ENCODE data around the gene HOXA7.
A peak's percentile ranks its signal among the peaks of the same experiment; 100 is the strongest.

DNA sequence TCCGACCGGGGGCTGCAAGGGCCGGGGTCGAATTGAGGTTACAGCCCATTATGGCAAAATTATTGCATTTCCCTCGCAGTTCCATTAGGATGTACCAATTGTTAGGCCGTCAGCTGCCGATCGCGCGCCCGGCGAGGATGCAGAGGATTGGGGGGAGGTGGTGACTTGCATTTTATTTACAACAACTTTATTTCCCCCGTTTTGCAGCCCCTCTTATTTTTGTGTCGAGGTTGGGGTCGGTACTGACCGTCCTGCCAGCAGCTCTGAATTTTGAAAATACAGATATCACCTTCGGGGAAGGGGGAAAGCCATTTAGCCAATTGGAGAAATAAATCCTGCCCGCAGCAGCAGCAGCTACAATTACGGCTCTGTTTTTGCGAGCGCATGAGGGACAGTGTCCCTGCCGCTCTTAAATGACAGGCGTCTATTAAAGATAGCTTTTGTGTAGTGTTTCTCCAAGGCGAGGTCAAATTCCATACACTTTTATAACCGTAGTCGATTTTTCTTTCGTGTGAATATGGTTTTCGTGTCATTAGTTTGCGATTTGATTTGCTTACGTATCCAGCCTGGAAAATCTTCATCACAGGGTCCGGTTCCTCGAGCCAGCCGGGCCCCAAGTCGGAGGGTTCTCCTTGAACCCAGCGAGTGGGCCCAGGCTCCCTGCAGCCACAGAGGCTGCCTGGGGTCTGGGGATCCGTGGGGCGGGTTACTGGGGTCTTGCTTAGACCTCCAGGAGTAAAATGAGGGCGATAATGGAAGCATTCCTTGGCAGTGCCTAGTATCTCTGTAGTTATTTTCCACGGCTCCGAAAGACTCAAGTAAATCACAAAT, 12.3 kb downstream of the HOXA7 start:
- TF ChIP-seq, protein P1, sequence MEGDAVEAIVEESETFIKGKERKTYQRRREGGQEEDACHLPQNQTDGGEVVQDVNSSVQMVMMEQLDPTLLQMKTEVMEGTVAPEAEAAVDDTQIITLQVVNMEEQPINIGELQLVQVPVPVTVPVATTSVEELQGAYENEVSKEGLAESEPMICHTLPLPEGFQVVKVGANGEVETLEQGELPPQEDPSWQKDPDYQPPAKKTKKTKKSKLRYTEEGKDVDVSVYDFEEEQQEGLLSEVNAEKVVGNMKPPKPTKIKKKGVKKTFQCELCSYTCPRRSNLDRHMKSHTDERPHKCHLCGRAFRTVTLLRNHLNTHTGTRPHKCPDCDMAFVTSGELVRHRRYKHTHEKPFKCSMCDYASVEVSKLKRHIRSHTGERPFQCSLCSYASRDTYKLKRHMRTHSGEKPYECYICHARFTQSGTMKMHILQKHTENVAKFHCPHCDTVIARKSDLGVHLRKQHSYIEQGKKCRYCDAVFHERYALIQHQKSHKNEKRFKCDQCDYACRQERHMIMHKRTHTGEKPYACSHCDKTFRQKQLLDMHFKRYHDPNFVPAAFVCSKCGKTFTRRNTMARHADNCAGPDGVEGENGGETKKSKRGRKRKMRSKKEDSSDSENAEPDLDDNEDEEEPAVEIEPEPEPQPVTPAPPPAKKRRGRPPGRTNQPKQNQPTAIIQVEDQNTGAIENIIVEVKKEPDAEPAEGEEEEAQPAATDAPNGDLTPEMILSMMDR (IDR thresholded peaks at IDR 0.05), result 0 out of 2 replicates have a peak, but pooled peaks have one; percentile 23
- TF ChIP-seq ZFX (IDR thresholded peaks at IDR 0.05; ENCODE audit: borderline replicate concordance), result no peak
